Bone marrow (tissue), 2 donors: ENCODE measurements around the gene CREB3L2.
"Not testable (repeated sequence)": the region's sequence is repeated elsewhere in the genome, so short reads cannot be mapped to it uniquely, and the experiment has no call there.

Experiments used
- DNase-seq, 2 donors: peaks; one replicate each; lab custom pipeline; 2025; lab: John Stamatoyannopoulos, UW

CREB3L2 gene

DNA sequence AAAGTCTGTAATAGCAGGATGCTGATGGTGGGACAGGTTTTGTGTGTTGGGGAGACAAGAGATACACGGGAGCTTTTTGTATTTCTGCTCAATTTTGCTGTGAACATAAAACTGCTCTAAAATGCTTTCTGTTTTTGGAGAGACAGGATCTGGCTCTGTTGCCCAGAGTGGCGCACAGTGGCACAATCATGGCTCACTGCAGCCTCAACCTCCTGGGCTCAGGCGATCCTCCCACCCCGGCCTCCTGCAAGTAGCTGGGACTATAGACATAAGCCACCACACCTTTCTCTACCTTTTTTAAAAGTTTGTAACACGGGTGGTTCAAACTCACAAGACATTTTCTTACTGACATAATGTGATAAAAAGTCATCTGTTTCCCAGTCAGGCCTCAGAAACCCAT is 14.3 kb downstream of the CREB3L2 start:
- no peak for DNase-seq

GRCh38 chr7:137987018-137987349 is 14.9 kb downstream of the CREB3L2 start:
- DNase-seq = no peak

DNA sequence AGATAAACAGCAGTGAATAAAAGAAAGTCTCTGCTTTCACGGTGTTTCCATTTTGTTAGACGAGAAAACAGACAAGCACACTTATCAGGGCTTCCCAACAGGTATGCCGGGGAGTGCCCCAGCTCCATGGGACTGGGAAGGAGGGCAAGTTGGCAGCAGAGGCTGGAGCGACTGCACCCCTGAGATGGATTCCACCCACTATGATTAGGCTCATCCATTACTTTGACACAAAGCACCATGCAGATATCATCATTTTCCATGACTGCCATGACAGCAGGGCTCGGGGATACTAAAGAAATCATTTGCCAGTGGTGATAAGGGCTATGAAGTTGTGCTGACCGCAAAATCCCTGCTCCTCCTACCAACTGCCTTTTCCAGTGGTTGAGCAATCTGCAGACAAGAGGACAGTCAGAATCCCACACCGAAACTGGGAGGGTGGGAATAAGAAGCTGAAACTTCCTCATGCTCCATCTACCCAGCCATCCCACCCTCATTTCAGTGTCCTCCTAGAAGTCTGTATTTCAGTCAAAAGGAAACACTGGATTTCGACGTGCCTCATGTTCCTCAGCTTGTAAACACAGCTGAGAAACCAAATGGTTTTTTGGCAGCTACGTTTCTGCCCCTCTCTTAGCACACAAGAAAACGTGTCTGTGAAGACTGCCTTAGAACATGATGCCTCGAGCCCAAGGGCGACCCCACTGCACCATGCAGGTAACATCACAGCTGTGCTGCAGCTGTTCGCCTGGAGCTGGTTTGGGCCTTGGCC is 15.5 kb downstream of the CREB3L2 start:
- DNase-seq = no peak

- DNase-seq = no peak
Observed at GRCh38 chr7:137985897-137986251, 16.0 kb downstream of the CREB3L2 start.

DNA sequence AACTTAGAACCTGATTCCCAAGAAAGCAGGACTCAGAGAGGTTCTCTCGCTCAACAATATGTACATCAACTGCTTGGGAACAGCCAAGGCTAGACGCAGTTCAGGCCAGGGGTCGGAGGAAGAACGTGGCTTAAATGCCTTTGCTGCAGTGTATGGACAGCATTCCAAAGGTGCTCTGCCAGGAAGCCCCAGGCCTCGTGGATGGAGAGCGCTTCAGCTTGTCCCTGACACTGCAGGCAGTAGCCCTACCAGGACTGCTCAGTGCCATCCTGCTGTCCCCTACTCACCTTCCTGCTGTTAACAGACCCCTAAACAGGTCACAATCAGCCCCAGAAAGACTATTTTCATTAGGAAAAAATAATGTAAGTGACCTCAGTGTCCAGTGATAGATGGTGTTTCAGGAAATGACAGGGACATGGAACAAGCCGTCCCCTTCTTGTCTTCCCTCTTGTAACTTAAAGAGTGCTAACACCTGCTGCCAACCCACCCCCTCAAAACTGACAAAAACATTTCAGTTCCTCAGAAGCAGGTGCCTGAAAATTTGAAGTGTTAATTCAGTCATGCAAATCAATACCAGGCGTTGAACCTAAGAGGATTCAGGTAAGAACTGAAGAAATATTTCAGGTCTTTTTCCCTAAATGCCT is 16.5 kb downstream of the CREB3L2 start:
- DNase-seq = no peak

DNA sequence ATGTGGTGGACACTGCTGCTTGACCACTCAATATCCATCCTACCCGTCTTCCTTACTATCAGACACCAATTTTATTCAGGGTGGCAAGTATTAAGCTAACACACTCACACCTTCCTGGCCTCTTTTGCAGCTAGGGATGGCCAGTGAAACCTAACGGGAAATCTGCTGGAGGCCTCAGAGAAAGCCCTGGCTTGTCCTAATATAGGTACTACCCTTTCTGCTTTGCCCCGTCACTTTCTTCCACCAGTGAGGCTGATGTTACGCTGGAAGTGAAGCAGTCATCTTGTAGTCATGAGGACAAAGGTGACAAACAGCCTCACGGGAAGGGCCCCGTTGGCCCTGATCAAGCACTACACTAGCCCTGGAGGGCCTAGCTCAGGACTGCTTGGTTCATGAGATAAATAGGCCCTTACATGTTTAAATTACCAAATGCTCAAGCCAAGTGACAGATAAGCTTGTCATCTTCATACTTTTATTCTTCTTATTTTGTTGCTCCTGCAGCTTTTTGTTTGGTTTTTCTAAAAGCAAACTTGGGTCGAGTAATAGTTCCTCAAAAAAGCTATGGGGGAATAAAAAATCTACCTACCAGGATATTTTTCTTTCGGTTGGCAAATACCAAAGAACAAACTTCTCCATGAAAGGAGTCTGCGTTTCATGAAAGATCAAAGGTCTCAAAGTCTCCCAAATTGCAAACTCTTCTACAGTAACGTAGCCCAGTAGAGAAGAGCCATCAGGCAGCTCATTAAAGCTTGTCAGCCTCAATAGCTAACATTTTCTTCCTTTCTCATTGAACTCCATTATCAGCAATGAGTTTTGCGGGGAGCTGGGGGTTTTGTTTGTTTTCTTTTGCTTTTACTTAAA is 17.5 kb downstream of the CREB3L2 start:
- no peak for DNase-seq

DNA sequence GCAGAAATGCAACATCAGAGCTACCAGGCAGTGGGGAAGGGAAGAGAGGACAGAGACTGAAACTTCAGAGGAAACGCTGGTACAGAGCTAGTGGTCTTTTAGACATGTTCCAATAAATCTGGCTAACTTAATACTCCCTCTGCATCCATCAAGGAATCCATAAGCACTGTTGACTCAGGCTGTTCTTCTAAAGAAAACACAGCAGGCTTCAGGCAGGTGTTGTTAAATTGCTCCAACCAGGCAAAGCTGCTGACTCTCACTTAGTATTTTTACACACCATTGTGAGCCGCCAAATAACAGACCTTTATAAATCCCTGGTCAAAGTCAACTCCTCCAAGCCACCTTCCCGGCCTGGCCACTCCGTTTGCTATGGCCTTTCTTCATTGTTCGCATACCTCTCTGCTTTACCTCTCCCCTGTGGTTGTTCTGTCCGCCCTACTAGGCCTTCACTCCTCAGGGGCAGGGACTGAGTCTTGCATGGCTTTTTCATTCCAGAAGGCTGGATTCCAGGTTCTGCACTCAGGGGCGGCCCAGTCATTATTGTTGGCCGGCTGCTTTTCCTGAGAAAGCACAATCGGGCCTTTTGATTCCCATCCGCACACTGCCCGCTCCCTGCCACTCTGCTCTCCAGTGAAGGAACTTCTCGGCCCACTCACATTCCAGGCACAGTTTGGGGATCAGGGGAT is 18.4 kb downstream of the CREB3L2 start:
- no peak for DNase-seq

- DNase-seq = not testable (repeated sequence)
Observed at GRCh38 chr7:137982394-137982793, 19.5 kb downstream of the CREB3L2 start.

DNA sequence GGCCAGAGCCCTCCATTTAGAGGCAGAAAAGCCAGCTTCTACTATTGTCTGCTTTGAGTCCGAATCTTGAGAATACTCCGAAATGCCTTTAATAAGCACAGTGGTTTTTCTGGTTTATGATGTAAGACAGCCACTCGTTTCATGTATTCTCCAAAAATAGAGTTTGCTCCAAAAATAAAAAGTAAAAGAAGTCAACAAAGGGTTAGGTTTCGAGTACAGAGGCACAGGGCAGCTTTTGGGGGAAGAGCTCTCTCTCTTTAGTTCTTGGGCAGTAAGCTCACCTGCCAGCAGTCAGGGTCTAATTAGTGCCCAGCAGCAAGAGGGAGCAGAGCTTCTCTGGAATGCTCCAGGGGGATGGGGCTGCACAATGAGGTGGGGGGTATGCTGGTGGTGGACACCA is 20.2 kb downstream of the CREB3L2 start:
- no peak for DNase-seq

GRCh38 chr7:137981175-137981574 is 20.7 kb downstream of the CREB3L2 start:
- no peak for DNase-seq

- no peak for DNase-seq
Observed at GRCh38 chr7:137980308-137980707, 21.6 kb downstream of the CREB3L2 start.

- DNase-seq = no peak
Observed at GRCh38 chr7:137978464-137979237, 23.2 kb downstream of the CREB3L2 start.

DNA sequence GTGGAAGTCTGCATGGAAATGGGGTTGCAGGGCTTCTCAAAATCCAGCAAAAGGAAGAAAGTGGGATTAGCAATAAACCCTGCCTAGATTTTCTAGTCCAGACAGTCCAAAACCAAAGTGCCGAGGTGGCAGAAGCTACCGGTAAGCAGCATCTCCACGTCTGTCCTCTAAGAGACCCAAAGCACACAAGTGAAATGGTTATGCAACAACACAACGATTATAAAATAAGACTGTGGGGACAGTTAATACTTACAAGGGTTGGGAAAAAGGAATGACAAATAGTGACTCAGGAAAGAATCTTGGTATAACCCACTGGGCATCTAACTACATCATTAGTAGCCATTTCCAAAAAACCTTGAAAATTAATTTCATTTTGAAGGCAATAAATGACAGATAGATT is 24.7 kb downstream of the CREB3L2 start:
- no peak for DNase-seq

GRCh38 chr7:137976696-137977095 is 25.2 kb downstream of the CREB3L2 start:
- no peak for DNase-seq

- no peak for DNase-seq
Observed at GRCh38 chr7:137976232-137976631, 25.7 kb downstream of the CREB3L2 start.

- no peak for DNase-seq
Observed at GRCh38 chr7:137975768-137976167, 26.1 kb downstream of the CREB3L2 start.

- DNase-seq = no peak
Observed at GRCh38 chr7:137975221-137975620, 26.7 kb downstream of the CREB3L2 start.

DNA sequence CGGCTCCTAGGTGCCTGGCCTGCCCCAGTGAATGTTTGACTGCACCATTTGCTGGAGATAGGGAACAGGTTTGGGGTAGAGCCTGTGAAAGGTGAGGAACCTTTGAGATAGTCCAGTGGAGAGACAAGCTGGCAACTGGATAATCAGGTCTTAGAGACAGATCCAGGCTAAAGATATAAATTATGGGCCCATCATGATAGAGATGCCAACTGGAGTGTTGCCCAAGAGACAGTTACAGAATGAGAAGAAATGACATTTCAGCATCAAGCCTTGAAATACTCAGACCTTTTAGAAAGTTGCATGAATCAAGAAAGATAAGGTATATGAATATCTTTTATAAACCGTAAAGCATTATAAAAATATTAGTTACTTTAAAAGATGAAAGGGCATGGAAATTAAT is 27.1 kb downstream of the CREB3L2 start:
- DNase-seq = no peak

DNA sequence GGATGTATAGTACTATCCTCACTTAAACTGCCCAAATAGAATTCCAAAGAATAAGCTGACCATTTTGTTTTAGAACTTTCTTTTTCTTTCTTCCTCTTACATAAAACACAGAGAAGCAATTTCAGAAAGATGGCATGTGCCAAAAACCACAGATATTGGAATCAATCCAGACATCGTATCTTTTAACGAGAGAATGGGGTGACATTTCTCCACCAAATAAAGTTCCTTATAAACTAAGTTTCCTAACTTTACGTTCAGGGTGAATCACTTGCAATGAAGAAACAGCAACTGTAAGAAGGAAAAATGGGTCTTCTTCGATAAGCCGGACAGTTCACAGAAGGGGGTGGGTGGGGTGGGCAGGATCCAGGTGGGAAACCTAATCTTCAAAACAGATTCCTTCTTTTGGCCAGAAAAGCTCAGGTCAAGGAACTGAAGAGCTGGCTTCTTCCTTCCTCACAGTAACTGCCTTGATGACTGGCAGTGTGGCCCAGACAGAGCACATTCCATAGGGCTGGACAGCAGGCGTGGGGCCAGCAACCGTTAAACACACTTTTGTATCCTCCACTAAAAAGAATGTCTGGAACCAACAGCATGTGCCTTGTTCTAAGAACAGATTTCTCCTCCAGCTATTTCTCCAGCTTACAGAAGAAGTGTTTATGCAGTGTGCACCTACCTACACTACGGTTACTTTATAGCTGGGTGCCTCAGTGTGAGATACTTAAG is 31.5 kb downstream of the CREB3L2 start:
- no peak for DNase-seq

- DNase-seq = no peak
Observed at GRCh38 chr7:137969828-137970227, 32.1 kb downstream of the CREB3L2 start.

DNA sequence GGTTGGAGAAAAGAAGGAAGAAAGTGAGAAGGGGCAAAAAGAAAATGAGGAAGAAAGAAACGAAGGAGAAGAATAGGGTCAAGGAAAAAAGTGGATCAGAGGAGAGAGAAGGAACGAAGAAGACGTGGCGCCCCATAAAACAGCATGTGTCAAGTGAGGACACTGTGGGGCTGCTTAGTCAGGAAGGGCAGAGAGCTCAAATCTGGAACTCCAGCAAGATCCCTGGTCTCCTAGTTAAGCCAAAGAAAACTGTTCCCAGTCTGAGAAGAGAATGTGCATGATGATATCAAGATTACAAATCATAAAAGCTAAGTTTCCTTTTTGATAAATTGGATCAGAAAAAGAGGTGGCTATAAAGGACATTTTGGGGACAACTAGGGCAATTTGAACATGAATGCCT is 33.0 kb downstream of the CREB3L2 start:
- no peak for DNase-seq
